BLaER1 treated with 17β-estradiol and CSF1 and Interleukin-3, amounts not matched to agents 10 nM and 100 nM (cell line): ENCODE data around the gene TMEM238L.

Source experiments
- H3K27ac ChIP-seq, 11 experiments: shearing (Covaris generic); formaldehyde crosslinking; 2 replicates each; pipeline ENCODE4 v1.8.1; 2022
- H3K27me3 ChIP-seq, 11 experiments: shearing (Covaris generic); formaldehyde crosslinking; 2 replicates each; pipeline ENCODE4 v1.8.1; 2022
- H3K36me3 ChIP-seq, 11 experiments: shearing (Covaris generic); formaldehyde crosslinking; 2 replicates each; pipeline ENCODE4 v1.8.1; 2022
- H3K4me1 ChIP-seq, 10 experiments: shearing (Covaris generic); formaldehyde crosslinking; 2 replicates each; pipeline ENCODE4 v1.8.1; 2022
- H3K4me2 ChIP-seq, 11 experiments: shearing (Covaris generic); formaldehyde crosslinking; 2 replicates each; pipeline ENCODE4 v1.8.1; 2022
- H3K4me3 ChIP-seq, 10 experiments: shearing (Covaris generic); formaldehyde crosslinking; 2 replicates each; pipeline ENCODE4 v1.8.1; 2022
- H3K9ac ChIP-seq, 11 experiments: shearing (Covaris generic); formaldehyde crosslinking; 2 replicates each; pipeline ENCODE4 v1.8.1; 2022
- H3K9me3 ChIP-seq, 11 experiments: shearing (Covaris generic); formaldehyde crosslinking; replicated peaks in 1 of 11; 2 replicates each; pipeline ENCODE4 v1.8.1; 2022
- H4K20me1 ChIP-seq, 11 experiments: shearing (Covaris generic); formaldehyde crosslinking; 2 replicates each; pipeline ENCODE4 v1.8.1; 2022
- Cebpa-rat ChIP-seq, 11 experiments: shearing (Covaris generic); IDR thresholded peaks; 2 replicates each; pipeline ENCODE4 v1.8.1; 2022

Gene TMEM238L

DNA sequence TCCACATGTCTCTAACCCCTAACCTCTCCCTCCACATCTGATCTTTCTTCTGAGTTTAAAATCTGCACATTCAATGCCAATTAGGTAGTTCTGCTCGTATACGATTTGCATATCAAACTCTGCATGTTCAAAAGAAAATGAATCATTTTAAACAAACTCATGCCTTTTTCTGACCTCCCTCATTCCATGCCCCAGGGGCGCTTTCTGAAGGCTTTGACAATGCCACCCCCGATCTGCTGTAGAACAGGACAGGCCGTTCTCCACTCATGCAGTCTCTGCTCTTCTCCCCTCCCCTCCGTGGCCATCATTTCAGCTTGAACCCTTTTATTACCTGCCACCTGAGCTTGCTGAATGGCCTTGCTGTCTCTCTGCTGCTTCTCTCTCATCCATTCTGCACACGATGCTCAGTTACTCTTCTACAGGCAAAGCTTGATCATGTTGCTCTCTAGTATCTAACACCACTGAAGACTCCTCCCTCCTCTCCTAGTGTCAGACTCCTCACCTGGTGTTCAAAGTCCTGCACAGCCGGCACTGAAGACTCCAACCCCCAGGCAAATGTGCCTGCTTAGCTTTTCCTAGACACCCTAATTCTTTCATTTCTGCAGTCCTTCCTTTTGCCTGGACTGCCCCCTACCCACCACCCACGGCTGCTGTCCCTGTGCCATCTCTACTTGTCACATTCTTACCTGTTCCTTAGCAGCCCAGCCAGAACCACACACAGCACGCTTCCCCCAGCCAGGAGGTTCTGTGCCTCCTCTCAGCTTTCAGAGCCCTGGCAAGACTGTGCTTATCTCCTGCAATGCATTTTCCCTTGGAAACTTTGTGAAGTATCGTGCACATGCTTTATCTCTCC, 6.2 kb downstream of the TMEM238L start:
- H4K20me1 ChIP-seq = no peaks in the 10 kb centered on the region; a peak in 1 of 22 replicates
- H3K27me3 ChIP-seq = no peaks in the 10 kb centered on the region
- H3K9me3 ChIP-seq = no peaks in the 10 kb centered on the region
- no peak for TF ChIP-seq Cebpa-rat (IDR thresholded peaks at IDR 0.05)
- no peak overlapping the region for H3K27ac ChIP-seq
- peaks cover 0 to 28% (median 22%) of the 10 kb centered on the region in 10 experiments; a peak in 15 of 20 replicates for H3K4me1 ChIP-seq
- H3K4me2 ChIP-seq = peak overlapping the region in 9 of 11 experiments; percentile 9 to 69 (median 50); a peak in 14 of 22 replicates
- H3K9ac ChIP-seq = no peak overlapping the region
- no peak overlapping the region for H3K4me3 ChIP-seq
- no peaks in the 10 kb centered on the region for H3K36me3 ChIP-seq

DNA sequence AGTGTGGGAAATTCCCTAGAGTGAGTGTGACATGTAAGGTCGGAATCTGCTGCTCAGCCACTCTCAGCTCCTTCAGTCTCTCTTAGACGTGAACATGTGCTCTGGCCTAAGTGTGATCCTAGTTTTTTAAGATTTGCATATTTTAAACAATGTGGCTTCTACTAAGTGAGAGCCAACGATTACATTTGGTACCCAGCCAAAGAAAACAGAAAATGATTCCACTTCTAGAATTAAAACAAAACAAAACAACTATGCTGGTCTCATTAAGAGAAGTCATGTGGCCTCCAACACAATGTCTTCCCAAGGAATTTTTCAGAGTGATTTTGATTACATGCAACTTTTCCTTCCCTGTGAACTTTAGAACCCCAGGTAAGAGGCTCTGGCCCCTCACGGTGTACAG, 10.1 kb downstream of the TMEM238L start:
- no peak overlapping the region for H3K4me3 ChIP-seq
- H3K9ac ChIP-seq = no peak overlapping the region
- H3K4me1 ChIP-seq = peaks cover 9 to 32% (median 24%) of the 10 kb centered on the region in 10 experiments
- H3K27me3 ChIP-seq = no peaks in the 10 kb centered on the region
- no peaks in the 10 kb centered on the region for H3K36me3 ChIP-seq
- no peaks in the 10 kb centered on the region; a peak in 1 of 22 replicates for H4K20me1 ChIP-seq
- no peak overlapping the region for H3K27ac ChIP-seq
- no peaks in the 10 kb centered on the region for H3K9me3 ChIP-seq
- no peak for TF ChIP-seq Cebpa-rat (IDR thresholded peaks at IDR 0.05)
- no peak overlapping the region for H3K4me2 ChIP-seq

DNA sequence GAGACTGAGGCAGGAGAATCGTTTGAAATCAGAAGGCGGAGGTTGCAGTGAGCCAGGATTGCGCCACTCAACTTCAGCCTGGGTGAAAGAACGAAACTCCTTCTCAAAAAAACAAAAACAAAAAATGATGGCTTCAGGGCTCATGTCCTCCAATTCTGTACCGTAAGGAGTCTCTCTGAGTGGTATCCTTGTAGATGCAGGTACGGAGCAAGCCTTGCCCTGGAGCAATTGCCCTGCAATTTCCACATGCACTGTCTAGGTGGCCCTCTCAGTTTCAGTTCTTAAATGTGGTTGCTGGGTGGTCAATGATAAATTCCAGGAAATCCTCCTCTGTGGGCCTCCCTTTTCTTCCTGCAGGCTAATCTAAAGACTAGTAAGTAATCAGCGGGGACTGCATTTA, 10.6 kb downstream of the TMEM238L start:
- no peak overlapping the region for H3K4me3 ChIP-seq
- H3K4me1 ChIP-seq = peaks cover 9 to 26% (median 19%) of the 10 kb centered on the region in 10 experiments
- no peak for TF ChIP-seq Cebpa-rat (IDR thresholded peaks at IDR 0.05)
- no peaks in the 10 kb centered on the region; a peak in 1 of 22 replicates for H4K20me1 ChIP-seq
- no peak overlapping the region for H3K9ac ChIP-seq
- no peak overlapping the region for H3K27ac ChIP-seq
- H3K27me3 ChIP-seq = no peaks in the 10 kb centered on the region
- no peaks in the 10 kb centered on the region for H3K9me3 ChIP-seq
- no peak overlapping the region for H3K4me2 ChIP-seq
- H3K36me3 ChIP-seq = no peaks in the 10 kb centered on the region

DNA sequence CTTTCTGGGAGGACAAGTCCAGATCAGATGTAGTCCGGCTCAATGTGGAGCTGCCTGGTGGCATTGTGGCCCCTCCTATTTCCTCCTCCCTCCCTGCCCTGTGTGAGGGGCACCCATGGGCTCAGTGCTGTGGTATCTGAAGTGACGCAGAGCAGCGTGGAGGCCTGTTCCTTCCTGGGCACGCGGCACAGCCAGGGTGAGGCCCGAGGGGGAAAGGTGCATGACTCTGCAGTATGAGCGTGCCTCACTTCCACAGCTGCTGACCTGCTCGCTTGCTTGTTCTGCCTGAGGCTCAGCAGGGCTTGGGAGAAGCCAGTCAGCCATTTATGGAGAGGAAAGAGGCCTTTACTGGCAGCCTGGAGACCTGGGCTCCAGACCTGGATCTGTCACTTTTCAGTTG, 11.7 kb downstream of the TMEM238L start:
- Histone ChIP-seq H3K4me3 (no peak overlapping the region), H3K4me2 (peak overlapping the region; percentile 48 to 82 (median 70))
- TF ChIP-seq Cebpa-rat (IDR thresholded peaks at IDR 0.05) = no peak

DNA sequence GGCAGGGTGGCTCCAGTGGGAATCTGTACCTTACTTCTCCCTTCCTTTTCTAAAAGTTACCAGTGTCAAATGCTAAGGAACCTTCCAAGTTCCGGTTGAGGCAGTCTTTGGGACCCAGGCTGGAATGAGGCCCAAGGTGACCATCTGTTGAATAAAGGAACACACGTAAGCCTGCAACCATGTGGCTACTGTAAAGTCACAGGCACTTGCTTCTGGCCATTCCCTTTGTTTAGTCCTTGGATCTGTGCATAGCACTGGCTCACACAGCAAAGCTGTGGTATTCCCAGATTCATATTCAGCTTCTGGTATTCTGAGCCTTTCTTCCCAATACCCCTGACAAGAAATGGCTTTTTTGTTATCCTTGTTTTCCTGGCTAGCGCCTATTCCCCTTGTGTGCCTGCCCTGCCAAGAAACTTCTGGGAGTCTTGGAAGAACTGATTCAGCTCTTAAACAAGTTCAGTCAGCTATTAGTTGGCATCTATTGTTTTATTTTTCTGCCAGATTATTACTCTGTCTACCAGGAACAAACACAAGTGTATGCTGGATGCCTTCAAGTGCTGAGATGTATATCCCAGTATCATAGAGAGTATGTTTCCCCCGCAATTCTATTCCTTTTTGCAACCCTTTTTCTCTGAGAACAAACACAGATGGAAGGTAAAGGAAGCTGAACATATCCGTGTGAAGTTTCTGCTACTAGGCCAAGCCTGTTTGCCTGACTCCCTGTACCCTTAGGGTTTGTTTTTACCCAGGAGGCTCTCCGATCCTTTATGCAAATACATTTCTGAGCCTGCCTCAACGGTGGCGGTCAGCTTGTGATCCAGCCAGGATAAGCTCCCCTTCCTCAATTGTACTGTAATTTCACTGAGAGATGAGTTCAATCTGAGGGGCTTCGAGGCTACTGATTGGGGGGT, 13.2 kb downstream of the TMEM238L start:
- Histone ChIP-seq H3K36me3 (no peaks in the 10 kb centered on the region), H3K4me3 (no peak overlapping the region), H4K20me1 (no peaks in the 10 kb centered on the region), H3K4me2 (no peak overlapping the region), H3K9ac (no peak overlapping the region), H3K27me3 (no peaks in the 10 kb centered on the region), H3K4me1 (peaks cover 8 to 17% (median 12%) of the 10 kb centered on the region in 10 experiments), H3K27ac (no peak overlapping the region), H3K9me3 (no peaks in the 10 kb centered on the region)
- TF ChIP-seq Cebpa-rat (IDR thresholded peaks at IDR 0.05) = no peak

More for the DNA sequence above, 11.7 kb downstream of the TMEM238L start:
- no peaks in the 10 kb centered on the region for H3K27me3 ChIP-seq
- peak overlapping the region in 7 of 11 experiments; percentile 1 to 68 (median 50); a peak in 8 of 22 replicates for H3K27ac ChIP-seq
- peaks cover 8 to 17% (median 12%) of the 10 kb centered on the region in 10 experiments for H3K4me1 ChIP-seq
- peak overlapping the region in 5 of 11 experiments; percentile 17 to 56 (median 27); a peak in 4 of 22 replicates for H3K9ac ChIP-seq
- no peaks in the 10 kb centered on the region for H4K20me1 ChIP-seq
- no peaks in the 10 kb centered on the region for H3K9me3 ChIP-seq
- H3K36me3 ChIP-seq = no peaks in the 10 kb centered on the region

DNA sequence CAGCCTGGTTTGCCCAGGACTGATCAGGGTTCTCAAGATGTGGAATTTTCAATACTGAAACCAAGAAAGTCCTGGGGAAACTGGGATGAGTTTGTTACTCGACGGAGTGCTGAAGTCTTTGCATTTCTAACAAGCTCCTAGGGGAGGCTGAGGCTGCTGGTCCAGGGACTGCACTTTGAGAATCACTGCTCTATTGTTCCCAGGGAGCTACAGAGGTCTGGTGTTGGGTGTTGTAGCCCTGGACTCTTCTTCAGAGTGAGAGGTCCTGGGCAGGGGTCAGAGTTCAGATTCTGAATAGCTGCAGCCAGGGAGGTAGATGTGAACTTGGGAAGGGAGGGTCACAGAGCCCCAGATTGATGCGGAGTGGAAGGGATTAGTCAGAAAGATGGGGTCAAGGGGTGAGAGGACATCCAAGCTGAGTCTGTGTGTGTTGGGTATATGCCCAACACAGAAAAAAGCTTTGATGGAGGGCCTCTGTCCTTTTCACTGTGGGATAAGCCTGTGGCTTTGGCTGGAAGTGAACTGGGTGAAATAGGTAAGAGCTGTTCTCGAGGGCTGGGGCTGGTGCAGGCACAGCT, 14.1 kb downstream of the TMEM238L start:
- no peaks in the 10 kb centered on the region for H4K20me1 ChIP-seq
- H3K27me3 ChIP-seq = no peaks in the 10 kb centered on the region
- no peak overlapping the region for H3K27ac ChIP-seq
- no peaks in the 10 kb centered on the region for H3K36me3 ChIP-seq
- H3K4me1 ChIP-seq = peaks cover 8 to 17% (median 12%) of the 10 kb centered on the region in 10 experiments
- H3K4me2 ChIP-seq = no peak overlapping the region
- no peak overlapping the region for H3K4me3 ChIP-seq
- no peak for TF ChIP-seq Cebpa-rat (IDR thresholded peaks at IDR 0.05)
- H3K9me3 ChIP-seq = no peaks in the 10 kb centered on the region
- H3K9ac ChIP-seq = no peak overlapping the region

DNA sequence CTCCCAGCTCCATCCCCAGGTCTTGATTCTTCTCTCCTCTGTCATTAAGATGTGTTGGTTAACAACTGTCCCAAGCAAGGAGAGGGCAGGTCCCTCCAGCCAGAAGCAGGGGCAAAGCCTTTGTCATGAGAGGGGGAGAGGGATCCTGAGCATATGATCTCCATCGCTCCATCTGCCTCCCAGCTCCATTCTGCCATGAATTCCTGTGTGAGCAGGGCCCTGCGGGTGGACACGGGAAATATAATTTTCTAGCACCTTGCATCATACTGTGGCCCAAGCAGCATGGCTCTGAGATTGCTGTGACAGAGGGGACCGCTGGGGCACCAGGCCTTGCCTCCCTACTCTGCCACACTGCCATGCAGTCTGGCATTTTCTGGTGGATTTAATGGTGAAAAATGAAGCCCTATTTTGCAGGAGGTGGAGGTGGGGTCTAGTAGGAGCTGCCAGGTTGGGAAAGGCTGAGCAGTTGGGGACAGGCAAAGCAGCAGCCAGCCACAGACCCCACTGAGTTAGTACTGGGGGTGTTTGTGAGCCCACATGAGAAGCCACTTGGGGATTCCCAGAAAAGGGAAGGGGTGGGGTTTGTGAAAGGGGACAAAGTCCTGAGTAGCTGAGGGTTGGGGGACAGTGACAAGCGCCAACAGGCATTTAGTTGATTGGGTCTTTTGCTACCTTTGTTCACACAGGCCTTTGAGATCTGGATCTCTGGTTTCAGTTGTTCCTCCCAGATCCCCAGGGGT, 16.4 kb downstream of the TMEM238L start:
- no peak overlapping the region for H3K4me3 ChIP-seq
- H3K4me2 ChIP-seq = no peak overlapping the region
- no peaks in the 10 kb centered on the region for H4K20me1 ChIP-seq
- H3K27me3 ChIP-seq = no peaks in the 10 kb centered on the region
- no peak for TF ChIP-seq Cebpa-rat (IDR thresholded peaks at IDR 0.05)
- no peaks in the 10 kb centered on the region for H3K36me3 ChIP-seq
- H3K27ac ChIP-seq = no peak overlapping the region
- no peak overlapping the region for H3K9ac ChIP-seq
- peaks cover 0 to 10% (median 0%) of the 10 kb centered on the region in 11 experiments; a peak in 2 of 22 replicates for H3K9me3 ChIP-seq
- peaks cover 8 to 14% (median 9%) of the 10 kb centered on the region in 10 experiments for H3K4me1 ChIP-seq

DNA sequence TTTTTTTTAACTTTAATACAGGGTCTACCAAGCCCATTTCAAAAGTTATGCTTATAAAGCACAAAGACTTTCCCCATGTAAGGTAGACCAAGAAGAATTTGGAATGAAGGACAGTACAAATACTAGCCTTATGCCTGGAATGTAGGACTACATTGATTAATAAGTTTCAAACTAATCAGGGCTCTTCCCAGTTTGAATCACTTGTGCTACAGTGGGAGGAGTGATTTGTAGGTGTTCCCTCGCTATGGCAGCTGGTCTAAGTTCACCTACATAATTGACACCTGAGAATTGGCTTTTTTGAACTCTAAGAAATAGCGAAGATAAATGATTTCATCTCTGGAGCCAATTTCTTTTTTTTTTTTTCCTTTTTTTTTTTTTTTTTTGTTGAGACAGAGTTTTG, 18.6 kb downstream of the TMEM238L start:
- Histone ChIP-seq H3K9ac (no peak overlapping the region), H3K4me2 (peak overlapping the region in 1 of 11 experiments; percentile 12; a peak in 1 of 22 replicates), H3K27me3 (no peaks in the 10 kb centered on the region), H4K20me1 (no peaks in the 10 kb centered on the region), H3K27ac (no peak overlapping the region), H3K4me3 (no peak overlapping the region), H3K36me3 (no peaks in the 10 kb centered on the region), H3K9me3 (peaks cover 0 to 10% (median 0%) of the 10 kb centered on the region in 11 experiments; a peak in 2 of 22 replicates), H3K4me1 (0 out of 20 replicates have a peak, but pooled peaks cover 0 to 4% (median 0%) of the 10 kb centered on the region in 10 experiments)
- TF ChIP-seq Cebpa-rat (IDR thresholded peaks at IDR 0.05) = no peak
